ENCODE data around the gene KIRREL3.

DNA sequence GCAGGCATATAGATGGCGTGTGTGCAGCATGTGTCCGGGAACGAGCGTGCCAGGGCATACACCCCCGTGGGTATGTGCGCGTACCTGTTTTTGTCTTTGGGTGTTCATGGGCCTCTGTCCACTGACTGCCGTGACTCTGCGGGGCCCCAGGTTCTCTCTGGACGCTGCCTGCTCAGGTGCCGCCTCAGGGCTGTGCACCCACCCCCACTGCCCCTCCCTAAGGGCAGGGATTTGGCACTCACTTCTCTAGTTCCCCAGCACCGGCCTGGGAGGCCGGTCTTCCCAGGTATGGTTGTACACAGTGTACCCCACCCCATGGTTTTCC lies 533.6 kb downstream of the KIRREL3 start:
- TF ChIP-seq EZH2 (IDR thresholded peaks at IDR 0.05) (no peak), POLR2AphosphoS5 (IDR thresholded peaks at IDR 0.05; ENCODE audit: borderline replicate concordance, low read depth, low read length) (no peak), FOXP2 (optimal IDR thresholded peaks at IDR 0.05; ENCODE audit: control extremely low read depth, extremely low read length, insufficient read depth) (no peak)

Measured in SK-N-MC (cell line).